GM18858 (cell line): ENCODE data around the gene C12orf56.
"Not testable (repeated sequence)": the region's sequence is repeated elsewhere in the genome, so short reads cannot be mapped to it uniquely, and the experiment has no call there.

Experiments
- ATAC-seq: cut with Tn5 transposase; IDR thresholded peaks from one replicate; pipeline ENCODE4 v1.9.1; 2021; ENCODE audit not compliant: unreplicated experiment

The C12orf56 gene

GRCh38 chr12:64318605-64319004 is 72.0 kb downstream of the C12orf56 start:
- no peak for ATAC-seq

- no peak for ATAC-seq
Measured at GRCh38 chr12:64311877-64312276, 78.7 kb downstream of the C12orf56 start.

- no peak for ATAC-seq
Measured at GRCh38 chr12:64304571-64304970, 86.0 kb downstream of the C12orf56 start.

GRCh38 chr12:64299628-64300027 is 90.9 kb downstream of the C12orf56 start:
- ATAC-seq = no peak

- ATAC-seq = no peak
Measured at GRCh38 chr12:64296301-64296700, 94.3 kb downstream of the C12orf56 start.

- peak; percentile 25 for ATAC-seq
Measured at GRCh38 chr12:64293654-64294364, 96.7 kb downstream of the C12orf56 start.

DNA sequence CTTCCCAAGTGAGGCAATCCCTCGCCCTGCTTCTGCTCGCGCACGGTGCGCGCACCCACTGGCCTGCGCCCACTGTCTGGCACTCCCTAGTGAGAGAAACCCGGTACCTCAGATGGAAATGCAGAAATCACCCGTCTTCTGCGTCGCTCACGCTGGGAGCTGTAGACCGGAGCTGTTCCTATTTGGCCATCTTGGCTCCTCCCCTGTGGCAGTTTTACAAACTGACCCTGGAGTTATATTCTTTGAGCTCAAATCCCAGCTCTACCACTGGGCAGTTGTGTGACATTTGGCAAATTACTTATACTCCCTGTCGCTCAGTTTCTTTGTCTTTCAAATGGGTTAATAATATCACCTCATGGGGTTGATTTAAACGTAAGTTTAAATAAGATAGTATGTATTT is 97.4 kb downstream of the C12orf56 start:
- not testable (repeated sequence) for ATAC-seq

GRCh38 chr12:64286521-64286920 is 104.0 kb downstream of the C12orf56 start:
- no peak for ATAC-seq

- ATAC-seq = no peak
Measured at GRCh38 chr12:64284256-64284655, 106.3 kb downstream of the C12orf56 start.

- no peak for ATAC-seq
Measured at GRCh38 chr12:64278421-64278820, 112.1 kb downstream of the C12orf56 start.

GRCh38 chr12:64273527-64274403 is 116.8 kb downstream of the C12orf56 start:
- no peak for ATAC-seq

DNA sequence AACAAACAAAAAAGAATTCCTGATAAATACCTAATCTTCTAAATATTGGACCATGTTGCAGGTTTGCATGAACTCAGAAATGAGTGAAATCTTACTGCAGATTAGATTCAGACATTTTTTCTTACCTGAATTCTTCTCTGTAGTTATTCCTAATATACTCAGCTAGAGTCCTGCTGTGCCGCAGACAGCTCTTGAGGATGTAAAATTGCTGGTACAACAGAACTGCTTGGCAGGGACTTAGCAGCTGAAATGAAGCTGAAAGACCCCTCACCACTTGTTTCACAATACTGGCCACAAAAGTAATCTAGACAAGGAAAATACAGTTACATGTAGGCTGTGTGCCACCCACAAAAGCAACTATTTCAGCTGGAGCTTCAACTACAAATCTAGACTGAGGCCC is 120.1 kb downstream of the C12orf56 start:
- no peak for ATAC-seq

GRCh38 chr12:64269161-64269560 is 121.4 kb downstream of the C12orf56 start:
- ATAC-seq = no peak

DNA sequence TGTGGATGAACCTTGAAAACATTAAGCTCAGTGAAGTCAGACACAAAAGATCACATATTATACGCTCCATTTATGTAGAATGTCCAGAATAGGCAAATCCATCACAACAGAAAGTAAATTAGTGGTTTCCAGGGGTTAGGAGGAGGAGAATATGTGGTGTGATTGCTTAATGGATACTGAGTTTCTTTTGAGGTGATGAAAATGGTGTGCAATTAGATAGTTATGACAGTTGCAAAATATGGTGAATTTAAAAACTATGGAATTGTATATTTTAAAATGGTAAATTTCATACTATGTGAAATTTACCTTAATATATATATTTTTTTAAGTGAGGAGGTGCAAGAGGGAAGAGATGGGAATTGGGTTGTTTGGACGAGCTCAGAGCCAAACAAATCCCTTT is 122.1 kb downstream of the C12orf56 start:
- no peak for ATAC-seq

DNA sequence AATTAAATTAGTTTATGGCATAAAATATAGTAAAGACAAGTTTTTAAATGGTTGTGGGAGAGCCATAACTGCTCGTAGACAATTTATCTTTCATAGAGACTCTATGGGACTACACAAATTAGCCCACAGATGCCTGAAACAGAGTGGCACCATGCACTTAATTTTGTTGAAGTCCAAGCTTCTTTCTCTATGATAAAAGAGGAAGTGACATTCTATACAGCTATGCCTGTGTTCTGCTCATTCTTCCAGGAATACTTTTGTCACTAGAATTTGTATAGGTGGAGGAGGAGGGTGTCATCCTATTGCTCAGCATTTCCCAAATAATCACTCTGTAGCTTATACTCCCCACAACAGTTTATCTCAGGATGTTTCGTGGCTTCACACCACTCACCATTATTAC is 124.7 kb downstream of the C12orf56 start:
- no peak for ATAC-seq

- ATAC-seq = no peak
Measured at GRCh38 chr12:64261813-64262212, 128.7 kb downstream of the C12orf56 start.

DNA sequence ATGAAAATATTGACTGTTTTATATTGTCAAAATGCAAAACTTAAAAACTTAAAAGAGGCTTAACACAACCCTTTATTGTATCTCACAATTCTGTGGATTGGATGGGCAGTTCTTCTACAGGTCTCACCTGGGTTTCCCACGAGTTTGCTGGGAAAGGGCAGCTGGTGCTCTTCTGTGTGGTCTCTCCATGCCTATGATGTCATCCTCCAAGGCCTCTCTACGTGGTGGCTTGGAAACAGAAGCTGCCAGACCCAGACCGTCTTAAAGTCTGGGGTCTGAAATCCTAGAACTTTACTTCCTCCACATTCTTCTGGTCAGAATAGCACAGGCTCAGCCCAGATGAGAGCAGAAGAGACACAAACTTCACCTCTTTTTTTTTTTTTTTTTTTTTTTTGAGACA is 132.0 kb downstream of the C12orf56 start:
- ATAC-seq = no peak

GRCh38 chr12:64256166-64256800 is 134.3 kb downstream of the C12orf56 start:
- no peak for ATAC-seq

DNA sequence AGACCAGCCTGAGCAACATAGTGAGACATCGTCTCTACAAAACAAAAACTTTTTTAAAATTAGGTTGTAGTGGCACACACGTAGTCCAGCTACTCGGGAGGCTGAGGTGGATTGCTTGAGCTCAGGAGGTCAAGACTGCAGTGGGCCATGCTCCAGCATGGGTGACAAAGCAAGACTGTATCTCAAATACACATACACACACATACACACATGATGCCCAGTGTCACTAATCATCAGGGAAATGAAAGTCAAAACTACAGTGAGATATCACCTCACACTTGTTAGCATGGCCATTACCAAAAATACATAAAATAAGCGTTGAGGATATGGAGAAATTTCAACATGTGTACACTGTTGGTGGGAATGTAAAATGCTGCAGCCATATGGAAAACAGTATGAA is 135.3 kb downstream of the C12orf56 start:
- no peak for ATAC-seq

- no peak for ATAC-seq
Measured at GRCh38 chr12:64253356-64253755, 137.2 kb downstream of the C12orf56 start.

DNA sequence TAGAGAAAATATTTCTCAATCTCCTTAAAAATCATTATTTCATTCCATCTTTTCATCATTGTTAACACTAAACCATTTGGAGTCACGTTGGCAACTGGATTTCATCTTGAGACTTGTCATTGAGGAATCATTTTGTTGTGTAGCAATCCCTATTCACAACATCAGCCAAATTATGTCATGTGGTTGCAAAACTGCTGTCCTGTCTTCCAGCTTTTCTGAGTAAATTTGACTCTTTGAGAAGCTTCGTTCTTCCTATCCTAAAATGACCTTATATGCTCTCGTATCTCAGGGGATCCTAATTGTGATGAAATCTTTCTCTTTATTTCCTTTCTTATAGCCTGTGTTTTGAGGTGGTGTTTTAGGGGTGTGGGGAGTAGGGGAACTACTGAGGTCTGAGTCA is 137.9 kb downstream of the C12orf56 start:
- no peak for ATAC-seq

- no peak for ATAC-seq
Measured at GRCh38 chr12:64243809-64244208, 146.7 kb downstream of the C12orf56 start.
